ENCODE results near the gene PCED1A.
A peak's percentile ranks its signal among the peaks of the same experiment; 100 is the strongest.

The PCED1A gene, protein sequence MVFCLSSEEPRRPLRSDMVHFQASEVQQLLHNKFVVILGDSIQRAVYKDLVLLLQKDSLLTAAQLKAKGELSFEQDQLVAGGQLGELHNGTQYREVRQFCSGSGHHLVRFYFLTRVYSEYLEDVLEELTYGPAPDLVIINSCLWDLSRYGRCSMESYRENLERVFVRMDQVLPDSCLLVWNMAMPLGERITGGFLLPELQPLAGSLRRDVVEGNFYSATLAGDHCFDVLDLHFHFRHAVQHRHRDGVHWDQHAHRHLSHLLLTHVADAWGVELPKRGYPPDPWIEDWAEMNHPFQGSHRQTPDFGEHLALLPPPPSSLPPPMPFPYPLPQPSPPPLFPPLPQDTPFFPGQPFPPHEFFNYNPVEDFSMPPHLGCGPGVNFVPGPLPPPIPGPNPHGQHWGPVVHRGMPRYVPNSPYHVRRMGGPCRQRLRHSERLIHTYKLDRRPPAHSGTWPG

DNA sequence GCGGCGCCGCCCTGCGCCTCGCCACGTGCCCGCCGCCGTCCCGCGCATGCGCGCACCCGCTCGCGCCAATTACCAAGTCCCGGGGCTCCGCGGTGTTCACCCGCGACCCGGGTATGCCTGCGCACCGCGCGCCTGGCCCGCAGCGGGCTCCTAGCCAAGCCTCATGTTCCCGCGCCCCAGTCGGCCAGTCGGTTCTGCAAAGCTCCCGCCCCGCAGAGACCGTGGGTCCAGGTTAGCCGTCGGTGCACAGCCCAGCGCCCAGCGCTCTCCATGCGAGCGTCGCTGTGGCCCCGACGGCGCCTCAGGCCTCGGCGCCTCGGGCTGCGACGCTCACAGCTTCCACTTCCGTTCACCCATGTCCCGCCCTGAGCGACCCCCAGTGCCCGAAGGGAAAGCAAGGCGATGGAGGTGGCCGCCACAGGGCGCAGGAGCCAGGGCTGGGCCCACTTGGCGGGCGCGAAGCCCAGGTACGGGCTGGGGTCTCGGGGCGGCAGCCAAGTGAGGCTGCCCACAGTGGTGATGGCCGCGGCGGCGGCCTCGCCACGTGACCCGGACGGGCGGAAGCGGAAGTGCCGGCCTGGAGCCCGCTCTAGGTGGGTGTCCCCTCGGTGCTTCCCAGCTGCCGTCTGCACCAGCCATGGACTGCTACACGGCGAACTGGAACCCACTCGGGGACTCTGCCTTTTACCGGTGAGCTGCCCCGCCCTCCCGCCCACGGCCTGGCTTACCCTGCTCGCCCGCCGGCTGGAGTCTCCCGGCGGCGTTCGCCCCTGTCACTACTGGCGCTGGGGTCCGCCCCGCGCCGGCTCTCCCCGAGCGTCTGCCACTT, at the start of gene PCED1A, which contains the start of gene VPS16:
PCED1A (minus strand) TSS at position 518 of the 829 bp plus-strand sequence. CDS start 743 bp downstream, outside the sequence.
VPS16 (plus strand) TSS at position 608 of the 829 bp plus-strand sequence; CDS start at position 638, 30 bp downstream.
- DNase-seq: peak; percentile 94

DNA sequence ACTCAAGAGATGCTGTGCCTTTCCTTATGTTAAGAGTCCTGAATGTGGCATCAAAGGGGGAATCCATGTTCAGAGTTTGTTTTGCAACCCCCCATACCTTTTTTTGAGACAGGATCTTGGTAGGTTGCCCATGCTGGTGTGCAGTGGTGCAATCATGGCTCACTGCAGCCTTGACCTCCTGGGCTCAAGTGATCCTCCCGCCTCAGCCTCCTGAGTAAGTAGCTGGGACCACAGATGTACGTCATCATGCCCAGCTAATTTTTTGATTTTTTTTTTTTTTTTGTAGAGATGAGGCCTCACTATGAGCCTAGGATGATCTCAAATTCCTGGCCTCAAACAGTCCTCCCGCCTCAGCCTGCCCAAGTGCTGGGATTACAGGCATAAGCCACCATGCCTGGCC, 49.3 kb upstream of the PCED1A start:
- DNase-seq: no peak

DNA sequence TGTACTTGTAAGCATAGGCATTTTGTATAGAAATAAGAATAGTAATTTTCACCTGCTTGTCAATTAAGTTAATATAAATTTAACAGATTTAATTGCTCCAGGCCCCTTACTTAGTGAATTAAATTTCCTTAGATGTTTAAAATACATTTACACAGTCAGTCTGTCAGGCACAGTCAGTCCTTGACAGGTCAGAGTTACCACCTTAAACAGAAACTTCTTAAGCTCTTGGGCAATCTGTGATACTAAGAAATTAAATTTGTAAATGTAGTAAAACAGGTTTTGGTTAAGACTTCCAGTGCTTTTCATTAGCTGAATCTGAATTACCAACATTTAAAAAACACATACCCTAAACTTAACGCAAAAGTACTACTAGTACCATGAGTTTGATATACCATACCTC, 48.8 kb upstream of the PCED1A start:
- DNase-seq: no peak

DNA sequence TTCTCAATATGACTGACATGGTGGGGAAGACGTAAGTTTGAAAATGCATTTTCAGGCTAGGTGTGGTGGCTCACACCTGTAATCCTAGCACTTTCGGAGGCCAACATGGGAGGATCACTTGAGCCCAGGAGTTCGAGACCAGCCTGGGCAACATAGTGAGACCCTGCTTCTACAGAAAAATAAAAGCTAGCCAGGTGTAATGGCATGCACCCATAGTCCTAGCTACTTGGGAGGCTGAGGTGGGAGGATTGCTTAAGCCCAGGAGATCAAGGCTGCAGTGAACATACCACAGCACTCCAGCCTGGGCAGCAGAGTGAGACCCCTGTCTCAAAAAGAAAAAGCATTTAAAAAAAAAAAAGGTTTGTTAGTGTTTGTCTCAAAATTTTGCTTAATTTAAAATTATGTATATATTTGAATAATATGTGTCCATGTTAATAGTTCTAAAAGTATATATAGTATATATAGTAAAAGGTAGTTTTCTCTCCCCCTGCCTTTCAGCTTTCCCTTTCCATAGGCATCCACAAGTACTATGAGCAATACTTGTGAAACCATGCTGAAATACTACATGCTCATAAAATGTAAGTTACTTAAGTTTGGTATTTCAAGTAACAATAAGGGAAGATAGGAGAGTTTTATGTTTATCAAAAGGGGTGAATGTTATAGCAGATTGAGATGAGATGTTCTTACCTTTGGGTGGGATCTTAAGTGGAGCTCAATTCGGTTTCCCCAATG, 47.9 kb upstream of the PCED1A start:
- DNase-seq: no peak

DNA sequence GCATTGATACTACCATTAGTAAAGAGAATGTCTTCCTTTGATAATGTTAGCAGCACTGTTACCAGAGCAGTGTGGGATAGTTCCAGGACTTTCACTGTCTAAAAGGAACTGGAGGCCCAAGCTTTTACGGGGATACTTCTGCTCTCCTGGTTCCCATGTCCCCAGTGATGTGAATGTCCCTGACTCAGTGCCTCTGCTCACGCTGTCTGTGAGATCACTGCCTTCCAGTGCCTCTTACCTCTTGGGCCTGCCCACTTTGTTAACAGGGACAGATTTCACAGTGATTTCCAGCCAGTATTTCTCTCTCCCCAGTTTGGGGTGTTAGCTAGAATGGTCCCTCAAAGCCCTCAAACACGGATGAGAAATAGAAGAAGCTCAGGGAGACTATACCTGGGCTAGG, 47.3 kb upstream of the PCED1A start:
- DNase-seq: no peak

DNA sequence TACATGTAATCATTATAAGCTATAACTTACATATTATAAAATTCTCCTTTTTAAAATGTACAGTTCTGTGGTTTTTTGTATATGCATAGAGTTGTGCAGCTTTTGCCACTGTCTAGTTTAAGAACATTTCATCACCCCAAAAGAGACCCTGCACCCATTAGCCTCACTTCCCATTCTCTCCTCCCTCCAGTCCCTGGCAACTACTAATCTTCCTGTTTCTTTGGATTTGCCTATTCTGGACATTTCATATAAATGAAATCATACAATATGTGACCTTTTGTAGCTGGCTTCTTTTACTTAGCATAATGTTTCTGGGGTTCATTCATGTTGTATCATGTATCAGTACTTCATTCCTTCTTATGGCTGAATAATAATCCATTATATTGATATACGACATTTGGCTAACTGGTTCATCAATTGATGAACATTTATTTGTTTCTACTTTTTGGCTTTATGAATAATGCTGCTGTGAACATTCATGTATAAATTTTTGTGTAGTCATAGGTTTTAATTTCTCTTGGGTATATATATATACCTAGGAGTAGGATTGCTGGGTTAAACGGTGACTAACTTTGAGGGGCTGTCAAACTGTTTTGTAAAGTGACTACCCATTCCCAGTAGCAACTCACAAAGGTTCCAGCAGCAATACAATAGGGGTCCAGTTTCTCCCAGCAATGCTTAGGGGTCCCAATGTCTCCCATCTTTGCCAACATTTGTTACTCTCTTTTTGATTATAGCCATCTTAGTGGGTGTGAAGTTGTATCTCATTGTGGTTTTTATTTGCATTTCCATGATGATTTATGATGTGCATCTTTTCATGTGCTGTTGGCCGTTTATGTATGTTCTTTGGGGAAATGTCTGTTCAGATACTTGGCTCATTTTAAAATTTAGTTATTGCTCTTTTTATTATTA, 43.5 kb upstream of the PCED1A start:
- DNase-seq: no peak

DNA sequence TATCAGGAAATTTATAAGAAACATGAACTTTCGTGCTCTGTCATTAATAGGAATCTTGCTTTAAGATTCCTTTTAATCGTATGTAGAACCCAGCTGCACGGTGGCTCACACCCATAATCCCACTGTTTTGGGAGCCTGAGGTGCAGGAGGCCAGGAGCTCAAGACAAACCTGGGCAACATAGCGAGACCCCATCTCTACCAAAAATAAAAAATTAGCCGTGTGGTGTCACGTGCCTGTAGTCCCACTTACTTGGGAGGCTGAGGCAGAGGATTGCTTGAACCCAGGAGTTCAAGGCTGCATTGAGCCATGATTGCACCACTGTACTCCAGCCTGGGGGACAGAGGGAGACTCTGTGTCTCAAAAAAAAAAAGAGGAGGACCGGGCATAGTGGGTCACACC, 40.2 kb upstream of the PCED1A start:
- no peak for DNase-seq

DNA sequence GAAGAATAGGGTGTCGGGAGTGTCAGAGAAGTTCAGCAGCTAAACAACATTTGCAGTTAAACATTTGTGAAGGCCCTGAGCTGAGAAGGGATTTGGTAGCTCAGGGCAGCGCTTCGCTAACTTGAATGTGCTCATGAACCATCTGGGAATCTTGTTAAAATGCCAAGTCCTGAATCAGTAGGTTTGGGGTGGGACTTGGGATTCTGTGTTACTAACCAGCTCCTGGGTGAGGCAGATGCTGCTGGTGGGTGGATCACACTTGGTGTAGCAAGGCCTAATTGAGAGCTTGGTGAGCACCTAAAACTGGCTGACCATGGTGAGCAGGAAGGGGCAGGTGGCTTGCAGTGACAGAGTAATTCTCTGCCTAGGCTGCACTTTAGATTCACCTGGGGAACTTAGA, 38.7 kb upstream of the PCED1A start:
- DNase-seq: no peak

DNA sequence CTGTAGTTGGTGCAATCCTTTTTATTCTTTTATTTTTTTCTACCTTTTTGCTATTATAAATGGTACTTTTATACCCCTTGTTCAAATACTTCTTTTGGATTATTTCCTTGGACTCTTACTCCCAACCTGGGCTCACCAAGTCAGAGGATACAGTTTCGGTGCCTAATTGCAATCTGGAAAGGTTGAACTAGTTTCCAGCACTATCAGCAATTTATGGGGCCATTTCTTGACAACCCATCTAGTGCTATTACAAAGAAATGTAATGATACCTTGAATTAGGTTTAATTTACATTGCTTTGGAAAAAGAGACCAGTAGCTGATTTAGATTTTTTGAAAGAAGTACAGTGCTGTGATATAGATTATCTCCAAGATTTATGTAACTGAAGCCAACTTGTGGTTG, 38.1 kb upstream of the PCED1A start:
- DNase-seq: no peak

DNA sequence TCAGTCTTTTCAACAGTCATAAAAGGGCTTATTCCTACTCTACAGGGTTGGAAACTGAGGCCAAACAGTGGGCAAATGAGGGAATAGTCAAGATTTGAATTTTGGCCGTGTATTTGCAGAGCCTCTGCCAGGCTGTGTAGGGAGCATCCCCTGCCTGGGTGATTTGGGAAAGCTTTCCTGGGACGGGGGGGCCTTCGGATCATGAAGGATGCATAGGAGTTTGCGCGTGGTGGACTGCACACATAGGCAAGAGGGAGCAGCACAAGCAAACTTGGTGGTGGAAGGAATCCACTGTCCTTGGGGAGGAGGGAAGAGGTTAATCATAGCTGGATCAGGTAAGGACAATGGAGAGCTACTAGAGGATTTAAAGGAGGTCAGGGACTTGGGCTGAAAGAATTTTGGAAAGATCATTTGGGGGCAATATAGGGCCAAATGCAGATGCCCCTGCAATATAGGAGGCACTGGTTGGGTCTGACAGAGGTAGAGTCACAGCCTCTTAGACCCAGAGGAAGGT, 35.3 kb upstream of the PCED1A start:
- no peak for DNase-seq

DNA sequence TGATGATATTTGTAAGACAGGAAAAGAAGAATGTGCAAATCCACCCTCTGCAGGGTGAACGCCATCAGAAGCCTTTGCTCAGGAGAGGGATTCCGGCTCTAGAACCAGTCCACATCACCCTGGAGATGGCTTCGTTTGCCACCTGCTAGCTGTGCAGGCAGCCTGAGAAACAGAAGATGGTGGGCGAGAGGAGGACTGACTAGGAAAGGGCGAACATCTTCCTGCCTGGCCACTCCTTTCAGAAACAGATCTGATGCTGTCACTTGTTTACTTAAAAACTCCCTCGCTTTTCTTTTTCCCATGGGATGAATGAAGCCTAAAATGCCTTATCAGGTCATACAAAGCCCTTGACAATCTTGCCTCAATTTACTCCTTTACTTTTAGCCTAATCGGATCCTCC, 34.0 kb upstream of the PCED1A start:
- DNase-seq: peak; percentile 43

DNA sequence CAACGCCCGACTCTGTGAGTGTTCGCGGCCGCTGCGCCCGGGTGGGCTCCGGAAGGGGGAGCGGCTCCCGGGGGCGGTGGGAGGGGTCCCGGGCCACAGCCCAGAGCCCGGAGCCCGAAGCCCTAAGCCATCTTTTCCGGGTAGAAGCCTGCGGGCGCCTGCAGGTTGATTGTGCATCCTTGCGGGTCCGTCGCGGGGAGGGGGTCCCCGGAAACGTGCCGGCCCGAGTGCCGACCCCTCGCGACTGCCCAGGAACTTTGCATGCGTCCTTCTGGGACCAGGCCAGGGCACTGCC, 33.2 kb upstream of the PCED1A start:
- DNase-seq: peak; percentile 70

DNA sequence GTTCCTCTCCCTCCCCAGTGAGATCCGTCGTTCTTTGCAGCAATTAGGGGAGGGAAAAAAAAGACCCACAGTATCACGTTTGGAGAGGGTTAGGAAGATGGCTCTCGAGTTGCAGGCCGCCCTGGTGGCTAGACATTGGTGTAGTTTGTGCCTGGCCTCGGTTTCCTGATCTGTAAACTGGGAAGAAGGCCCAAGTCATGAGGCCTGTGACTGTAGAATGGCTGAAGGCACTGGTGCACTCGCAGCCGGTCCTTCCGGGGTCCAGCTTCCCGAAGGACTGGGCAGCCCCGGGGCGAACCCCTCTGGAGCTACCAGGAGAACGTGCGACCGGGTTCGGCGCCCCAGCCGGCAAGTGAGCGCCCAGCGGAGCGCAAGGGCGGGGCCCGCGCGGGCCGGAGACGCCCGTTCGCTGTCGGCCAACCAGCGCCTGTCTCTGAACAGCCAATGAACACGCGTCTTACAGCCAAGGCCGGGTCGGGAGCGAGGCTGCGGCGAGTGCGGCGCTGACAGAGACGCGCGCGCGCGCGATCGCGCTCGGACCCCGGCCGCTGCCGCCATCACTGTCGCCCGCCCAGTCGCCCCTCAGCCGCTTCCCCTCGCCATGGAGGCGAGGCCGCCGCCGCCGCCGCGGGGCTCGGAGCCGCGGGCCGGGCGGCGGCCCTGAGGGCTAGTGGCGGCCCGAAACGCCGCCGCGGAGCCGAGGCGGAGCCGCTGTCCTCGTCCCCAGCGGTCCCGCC, 32.7 kb upstream of the PCED1A start, which contains the start of gene PTPRA:
PTPRA (plus strand) TSS at position 472 of the 737 bp plus-strand sequence. CDS start 90,797 bp downstream, outside the sequence.
- peak; percentile 94 for DNase-seq

DNA sequence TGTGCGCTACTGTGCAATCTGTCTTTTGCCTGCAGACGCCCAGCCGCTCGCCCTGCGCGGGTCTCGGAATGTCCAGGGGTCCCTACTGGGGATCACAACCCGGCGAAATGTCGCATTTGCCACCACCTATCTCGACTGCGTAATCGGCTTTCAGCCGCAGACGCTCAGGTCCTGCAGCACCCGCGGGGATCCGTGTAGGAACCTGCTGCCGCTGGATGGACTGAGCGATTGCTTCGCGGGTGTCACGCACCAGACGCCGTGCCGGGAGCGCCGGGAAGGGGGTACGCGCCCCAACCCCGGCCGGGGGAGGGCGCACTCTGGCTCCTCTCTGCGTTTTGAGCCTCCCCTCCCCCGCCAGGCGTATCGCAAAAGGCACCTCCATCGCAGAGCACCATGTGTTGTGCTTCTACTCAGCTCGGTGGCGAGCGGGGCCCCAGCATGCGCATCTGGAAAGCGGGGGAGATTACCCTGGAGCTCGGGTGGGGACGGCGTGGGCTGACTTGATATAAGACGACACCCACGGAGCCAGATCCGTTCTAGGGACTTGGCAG, 32.1 kb upstream of the PCED1A start:
- peak; percentile 87 for DNase-seq

DNA sequence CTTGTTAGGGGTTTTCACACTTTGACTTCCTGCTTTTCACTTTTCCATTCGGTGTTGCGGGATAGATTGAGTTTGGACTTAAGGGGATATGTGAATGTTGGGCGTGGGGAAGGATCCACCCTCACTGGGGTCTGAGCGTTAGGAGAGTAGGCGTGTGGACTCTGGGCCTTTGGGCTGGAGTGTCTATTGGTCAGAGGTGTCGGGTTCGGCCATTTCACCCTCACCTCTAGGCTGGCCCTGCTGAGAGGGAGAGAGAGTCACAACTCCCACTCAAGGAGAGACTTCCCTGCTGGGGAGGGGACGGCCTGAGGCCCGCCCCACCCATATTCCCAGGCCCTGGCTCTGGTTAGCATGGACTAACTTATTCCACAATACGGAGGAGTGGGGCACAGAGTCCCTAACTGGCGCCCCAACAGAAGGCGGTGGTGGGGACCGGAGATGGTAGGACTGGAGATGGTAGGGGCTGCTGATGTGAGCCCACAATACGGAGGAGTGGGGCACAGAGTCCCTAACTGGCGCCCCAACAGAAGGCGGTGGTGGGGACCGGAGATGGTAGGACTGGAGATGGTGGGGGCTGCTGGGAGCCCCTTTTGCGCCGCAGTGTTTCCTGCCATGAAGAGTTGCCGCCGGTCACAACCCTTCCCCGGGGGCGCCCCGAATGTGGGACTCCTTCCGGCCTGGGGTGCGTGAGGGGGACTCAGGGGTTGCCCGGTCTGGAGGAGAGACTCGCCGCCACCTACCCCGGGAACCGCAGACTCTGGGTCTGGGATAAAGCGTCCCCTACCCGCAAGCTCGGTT, 31.4 kb upstream of the PCED1A start:
- peak; percentile 61 for DNase-seq

DNA sequence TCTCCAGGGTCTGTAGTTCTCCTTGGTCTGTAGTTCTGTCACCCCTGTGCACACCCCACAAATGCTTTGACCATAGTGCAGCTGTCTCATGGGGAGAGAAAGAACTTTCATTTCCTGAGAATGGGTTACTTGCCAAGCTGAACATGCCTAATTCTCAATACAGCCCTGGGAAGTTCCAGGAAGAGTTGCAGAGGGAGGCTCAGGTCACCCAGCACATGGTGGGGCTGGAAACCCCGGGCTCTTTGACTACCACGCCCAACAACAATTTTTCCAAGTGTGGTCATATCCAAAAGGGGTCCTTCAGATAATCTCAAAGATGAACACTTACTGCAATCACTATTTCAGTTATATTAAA, 30.6 kb upstream of the PCED1A start:
- DNase-seq: no peak

DNA sequence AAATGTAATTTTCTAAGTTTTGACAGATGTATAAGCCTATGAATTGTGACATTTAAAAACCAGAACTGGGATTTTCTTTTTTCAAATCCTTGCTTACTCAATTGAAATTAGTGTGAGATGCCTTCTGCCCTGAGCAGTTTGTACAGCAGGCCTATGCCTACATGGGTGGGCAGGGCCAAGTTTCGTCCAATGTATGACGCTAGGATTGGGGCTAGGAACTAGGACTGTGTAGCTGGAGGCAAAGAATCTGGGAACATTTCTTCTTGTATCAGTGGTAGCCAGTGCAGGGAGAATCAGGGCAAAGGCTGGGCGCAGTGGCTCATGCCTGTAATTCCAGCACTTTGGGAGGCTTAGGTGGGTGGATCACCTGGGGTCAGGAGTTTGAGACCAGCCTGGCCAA, 28.9 kb upstream of the PCED1A start:
- no peak for DNase-seq

DNA sequence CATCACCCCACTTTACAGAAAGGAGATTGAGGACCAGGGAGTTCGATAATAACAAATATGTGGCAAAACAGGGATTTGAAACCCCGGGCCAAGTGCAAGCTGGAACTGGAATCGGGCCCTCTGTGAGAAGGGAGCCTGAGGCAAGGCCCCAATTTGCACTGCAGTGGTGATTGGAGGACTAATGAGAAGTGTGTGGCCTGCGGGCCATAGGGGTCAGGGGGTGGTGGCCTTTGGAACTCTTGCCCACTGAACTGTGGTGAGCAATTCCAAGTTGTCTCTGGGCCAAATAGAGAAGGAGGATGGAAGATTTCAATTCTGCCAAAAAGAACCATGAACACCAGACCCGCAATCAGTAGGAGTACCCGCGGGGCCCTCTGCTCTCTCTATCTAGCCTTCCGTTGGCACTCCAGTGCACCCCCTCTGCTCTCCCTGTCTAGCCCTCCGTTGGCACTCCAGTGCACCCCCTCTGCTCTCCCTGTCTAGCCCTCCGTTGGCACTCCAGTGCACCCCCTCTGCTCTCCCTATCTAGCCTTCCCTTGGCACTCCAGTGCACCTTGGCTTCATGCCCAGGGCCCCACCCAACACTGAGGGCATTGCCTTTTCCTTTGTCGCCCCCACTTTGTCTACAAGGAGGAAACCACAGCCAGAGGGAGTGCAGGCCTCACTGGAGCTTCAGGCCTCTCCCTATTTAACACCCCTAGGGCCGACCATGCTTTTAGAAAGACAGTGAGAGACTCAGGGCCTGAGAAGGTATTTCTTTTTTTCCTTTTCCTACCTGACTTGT, 26.8 kb upstream of the PCED1A start:
- no peak for DNase-seq

DNA sequence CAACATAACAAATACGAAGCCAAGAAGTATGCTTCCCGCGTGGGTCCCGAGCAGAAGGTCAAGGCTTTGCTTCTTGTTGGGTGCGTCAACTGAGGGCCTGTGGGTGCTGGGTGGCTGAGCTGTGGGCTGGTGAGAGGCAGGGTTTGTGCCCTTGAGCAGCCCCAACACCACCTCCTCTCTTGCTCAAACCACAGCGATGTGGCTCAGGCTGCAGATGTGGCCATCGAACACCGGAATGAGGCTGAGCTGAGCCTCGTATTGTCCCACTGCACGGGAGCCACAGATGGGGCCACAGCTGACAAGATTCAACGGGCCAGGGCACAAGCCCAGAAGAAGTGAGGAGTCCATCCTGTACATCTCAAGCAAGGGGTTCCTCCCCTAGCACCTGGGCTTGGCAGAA, 25.8 kb upstream of the PCED1A start:
- peak; percentile 24 for DNase-seq

Data from activated CD4-positive, alpha-beta T cell treated with anti-CD3 and anti-CD28 coated beads for 48 hours (primary cell).